Measurements from ENCODE around the gene MBNL2.

DNA sequence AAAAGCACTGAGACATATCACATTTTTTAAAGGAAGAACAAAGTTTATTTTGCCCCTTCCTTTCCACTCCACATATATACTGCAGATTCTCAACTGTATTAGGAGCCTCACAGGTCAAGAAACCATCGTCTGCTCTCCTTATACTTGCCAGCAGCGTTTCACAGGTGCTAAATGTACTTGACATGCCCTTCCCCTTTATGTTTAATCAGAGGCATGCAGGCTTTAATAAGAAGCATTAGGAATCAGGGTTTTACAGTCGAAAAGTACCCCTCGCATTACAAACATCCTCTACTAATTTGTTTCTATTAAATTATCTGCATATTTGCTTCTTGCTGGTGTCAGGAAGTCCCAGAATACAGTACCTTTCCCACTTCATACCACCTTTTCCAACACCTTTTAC is 208.2 kb downstream of the MBNL2 start:
- TF ChIP-seq POLR2A (IDR thresholded peaks at IDR 0.05) (no peak), EP300 (IDR thresholded peaks at IDR 0.05) (no peak)
- TF ChIP-seq, protein P1, sequence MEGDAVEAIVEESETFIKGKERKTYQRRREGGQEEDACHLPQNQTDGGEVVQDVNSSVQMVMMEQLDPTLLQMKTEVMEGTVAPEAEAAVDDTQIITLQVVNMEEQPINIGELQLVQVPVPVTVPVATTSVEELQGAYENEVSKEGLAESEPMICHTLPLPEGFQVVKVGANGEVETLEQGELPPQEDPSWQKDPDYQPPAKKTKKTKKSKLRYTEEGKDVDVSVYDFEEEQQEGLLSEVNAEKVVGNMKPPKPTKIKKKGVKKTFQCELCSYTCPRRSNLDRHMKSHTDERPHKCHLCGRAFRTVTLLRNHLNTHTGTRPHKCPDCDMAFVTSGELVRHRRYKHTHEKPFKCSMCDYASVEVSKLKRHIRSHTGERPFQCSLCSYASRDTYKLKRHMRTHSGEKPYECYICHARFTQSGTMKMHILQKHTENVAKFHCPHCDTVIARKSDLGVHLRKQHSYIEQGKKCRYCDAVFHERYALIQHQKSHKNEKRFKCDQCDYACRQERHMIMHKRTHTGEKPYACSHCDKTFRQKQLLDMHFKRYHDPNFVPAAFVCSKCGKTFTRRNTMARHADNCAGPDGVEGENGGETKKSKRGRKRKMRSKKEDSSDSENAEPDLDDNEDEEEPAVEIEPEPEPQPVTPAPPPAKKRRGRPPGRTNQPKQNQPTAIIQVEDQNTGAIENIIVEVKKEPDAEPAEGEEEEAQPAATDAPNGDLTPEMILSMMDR (IDR thresholded peaks at IDR 0.05), result no peak
